ENCODE measurements around the gene PLA2G3.

Gene PLA2G3

DNA sequence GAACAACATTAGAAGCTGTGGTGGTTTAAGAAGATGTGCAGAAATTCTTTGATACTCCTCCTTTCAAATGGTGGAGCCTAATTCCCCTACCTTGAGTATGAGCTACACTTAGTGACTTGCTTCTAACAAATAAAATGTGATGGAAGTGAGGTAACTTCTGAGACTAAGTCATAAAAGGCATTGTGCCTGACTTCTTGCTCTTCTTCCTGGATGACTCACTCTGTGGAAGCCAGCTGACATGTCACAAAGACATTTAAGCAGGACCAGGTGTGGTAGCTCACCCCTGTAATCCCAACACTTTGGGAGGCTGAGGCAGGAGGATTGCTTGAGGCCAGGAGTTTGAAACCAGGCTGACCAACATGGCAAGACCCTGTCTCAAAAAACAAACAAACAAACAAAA lies 3.9 kb upstream of the PLA2G3 start:
- no peak for FAIRE-seq

DNA sequence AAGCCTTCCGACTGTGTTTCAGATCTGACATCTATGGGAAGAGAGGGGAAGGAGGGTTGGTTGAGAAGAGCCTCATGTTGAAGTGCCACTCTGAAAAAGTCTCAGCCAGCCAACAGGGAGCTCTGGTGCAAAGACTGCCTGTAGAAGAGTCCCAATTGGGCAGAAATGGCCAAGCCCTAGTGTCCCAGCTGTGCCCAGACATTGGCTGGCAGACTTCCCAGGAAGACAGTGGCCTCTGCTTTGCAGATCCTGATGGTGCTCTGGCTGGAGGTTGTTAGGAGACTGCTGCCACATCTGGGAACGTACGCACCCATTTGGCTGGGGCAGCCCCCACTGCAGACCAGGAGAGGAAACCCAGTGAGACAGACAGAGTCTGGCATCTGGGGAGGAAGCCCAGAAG lies 3.2 kb upstream of the PLA2G3 start:
- no peak for FAIRE-seq

DNA sequence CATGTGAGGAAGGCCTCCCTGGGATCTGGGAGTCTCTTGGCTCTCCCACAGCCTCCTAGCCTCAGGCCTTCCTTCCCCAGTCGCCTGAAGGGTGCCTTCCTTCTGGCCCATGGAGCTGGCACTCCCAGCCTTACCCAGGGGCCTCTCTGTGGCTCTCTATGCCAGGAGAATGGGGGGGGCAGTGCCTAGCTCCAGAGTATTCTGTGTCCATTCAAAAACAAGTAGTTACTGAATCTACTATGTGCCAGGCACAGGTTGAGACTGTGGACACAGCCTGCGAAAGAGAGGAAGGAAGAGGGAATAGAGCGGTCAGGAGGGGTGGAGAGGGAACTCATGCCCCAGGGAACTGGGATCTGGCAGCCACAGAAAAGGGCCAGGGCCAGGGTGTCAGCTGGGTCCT lies 2.7 kb upstream of the PLA2G3 start:
- no peak for FAIRE-seq

DNA sequence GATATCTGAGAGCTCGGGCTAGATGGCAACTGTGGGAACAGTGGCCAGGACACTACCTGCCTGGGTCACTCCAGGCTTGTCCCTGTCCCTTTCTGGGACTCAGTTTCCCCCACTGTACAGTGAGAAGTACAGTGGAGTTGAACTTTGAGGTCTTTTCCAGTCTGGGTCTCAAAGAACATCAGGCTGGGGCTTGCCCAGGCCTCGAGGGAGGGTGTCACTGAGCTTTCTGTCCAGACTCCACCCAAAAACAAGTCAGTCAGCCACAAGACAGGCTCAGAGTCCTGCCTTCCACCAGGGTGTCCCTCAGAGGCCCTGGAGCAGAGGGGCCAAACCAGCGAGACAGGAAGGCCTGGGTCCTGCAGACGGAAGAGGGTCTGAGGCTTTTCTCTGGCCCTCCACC lies 2.0 kb upstream of the PLA2G3 start:
- no peak for FAIRE-seq

DNA sequence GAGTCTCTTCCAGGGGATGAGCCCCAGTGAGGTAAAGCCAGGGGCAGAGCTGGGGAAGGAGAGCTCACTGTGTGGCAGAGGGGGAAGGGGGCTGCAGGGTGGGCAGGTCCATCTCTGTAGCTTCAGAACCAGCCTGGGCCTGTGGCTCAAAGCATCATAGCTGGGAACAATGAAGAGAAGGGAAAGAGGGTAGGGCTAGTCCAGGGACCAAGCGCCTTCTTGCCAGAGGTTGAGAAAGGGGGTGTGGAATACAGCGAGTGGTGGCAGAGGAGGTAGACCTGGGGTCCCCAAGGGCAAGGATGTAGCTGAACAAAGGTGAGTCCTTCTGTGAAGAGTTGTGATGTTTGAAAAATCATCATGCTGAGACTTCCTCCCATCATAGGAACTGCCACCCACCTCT lies 1.2 kb upstream of the PLA2G3 start:
- FAIRE-seq = no peak

DNA sequence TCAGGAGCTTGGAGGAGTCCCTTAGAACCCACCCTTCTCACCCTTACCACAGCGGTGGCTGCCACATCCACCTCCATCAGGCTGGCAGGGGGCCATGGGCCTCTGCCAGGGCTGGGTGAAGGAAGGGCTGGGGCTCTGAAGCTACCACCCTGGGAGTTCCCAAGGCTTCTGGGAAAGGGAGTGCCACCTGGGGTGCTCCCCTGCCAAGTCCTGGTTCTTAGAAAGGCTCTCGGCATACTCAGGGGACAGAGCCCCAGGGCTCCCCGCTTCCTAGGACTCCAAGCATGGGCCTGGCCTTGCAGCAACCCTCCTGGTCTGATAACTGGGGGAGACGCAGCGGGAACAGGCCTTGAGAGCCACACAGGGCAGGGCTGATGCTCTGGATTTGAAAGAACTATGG lies 438 bp upstream of the PLA2G3 start:
- no peak for FAIRE-seq

DNA sequence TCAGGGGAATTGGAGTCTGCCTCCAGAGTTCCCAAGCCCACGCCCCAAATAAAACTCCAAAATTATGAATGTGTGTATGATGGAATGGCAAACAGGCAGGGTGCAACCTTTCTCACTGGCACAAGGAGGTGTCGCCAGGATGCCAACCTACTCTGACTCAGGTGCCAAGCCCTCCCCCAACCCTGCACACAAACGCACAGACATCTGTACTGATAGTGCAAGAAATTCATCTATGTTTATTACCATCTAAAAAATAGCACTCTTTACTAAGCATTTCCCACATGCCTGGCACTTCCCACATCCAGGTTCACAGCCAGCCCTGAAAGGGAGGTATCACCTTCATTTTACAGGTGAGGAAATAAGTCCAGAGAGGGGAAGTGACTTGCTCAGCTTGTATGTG lies 1.2 kb downstream of the PLA2G3 start:
- FAIRE-seq = no peak

DNA sequence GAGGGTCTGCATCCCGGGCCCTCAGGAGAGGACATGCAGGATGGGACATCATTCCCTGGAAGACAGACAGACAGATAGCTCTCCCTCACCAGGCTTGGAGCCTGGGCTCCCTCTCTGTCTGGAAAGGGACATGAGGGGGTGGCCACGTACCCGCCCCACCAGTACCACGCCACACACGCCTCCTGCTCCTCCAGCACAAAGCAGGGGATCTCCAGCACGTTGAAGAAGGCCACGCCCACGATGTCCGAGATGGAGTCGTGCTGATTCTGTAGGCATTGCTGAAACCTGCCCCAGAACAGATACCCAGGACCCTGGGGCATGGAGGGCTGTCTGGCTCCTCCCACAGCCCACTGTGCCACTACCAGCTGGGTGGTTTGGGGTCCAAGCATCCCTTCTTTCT lies 2.2 kb downstream of the PLA2G3 start:
- no peak for FAIRE-seq

DNA sequence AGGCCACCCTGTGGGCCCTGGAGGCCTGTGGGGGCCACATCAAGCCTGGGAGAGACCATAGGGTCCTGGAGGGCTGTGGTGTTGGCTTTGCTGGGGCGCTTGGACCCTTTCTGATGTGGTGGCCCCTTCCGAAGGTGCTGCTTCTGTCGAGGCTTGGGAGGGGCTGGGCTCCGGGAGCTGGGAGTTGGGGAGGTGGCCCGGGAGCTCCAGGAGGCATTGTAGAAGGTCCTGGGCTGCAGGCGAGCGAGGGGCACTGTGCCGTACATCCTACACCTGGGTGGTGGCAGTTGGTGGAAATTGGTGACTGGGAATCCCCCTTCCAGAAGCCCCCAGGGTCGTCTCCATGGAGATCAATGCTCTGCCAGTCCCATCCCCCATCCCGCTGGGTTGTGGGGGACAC lies 2.6 kb downstream of the PLA2G3 start:
- no peak for FAIRE-seq

DNA sequence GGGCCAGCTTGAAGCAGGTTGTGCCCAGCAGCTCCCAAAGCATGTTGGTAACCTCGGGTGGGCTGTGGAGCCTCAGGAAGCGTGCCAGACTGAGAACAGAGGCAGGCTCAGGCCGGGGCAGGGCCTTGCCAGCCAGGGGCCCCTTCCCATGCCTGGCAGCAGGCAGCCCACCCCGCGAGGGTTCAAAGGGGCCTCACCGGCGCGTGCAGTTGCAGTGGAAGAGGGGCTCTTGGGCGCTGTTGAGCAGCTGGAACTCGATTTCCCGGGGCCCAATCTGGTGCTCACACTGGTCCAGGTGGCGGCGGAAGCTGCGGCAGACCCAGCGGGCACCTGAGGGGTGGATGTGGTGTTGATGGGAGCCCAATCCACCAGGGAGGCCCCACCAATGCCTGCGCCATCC lies 3.6 kb downstream of the PLA2G3 start:
- no peak for FAIRE-seq

DNA sequence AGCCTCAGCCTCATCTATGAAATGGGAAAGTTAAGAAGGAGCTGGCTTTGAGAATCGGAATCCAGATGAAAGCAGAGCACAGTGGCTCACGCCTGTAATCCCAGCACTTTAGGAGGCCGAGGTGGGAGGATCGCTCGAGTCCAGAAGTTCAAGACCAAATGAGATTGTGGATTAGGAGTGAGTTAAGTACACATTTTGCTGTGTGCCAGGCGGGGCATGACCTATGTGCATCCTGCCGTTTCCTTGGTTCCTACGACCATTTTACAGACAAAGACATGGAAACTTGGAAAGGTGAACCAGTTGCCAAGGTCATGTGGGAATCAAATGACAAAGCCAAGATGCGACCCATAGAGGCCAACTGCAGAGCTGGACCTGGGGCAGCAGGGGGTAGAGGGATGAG lies 4.2 kb downstream of the PLA2G3 start:
- no peak for FAIRE-seq

DNA sequence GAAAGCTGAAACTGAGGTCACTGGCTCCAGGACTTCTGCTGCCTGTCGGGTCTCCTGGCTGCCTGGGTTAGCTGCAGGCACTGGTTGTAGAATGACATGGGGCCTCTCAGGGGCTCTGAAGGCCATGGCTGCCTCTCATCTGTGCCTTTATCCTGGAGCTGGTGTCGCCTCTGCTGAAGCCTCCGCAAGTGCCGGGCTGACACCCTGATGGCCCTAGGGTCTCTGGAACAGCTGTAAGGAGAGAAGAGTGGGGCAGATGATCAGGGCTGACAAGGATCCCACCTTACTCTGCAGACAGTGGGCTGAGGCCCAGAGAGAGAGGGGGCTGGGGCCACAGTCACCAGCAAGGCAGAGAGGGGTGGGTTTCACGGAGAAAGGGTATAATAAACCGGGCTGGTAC lies 4.6 kb downstream of the PLA2G3 start:
- no peak for FAIRE-seq

DNA sequence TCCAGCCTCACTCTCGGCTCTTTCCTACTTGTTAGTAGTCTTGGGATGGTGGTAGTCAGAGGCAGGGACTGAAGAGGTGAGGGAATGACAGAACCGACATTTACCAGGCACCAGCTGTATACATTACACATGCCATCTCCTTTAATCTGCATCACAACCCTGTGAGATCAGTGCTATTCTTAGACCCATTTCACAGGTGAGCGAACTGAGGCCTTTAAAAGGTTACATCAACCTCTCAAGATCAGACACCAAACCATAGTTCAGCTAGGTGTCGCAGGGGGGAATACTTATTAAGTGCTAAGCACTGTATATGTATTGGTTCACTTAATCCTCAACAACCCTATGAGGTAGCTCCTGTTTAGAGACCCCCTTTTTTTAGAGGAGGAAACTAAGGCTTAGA lies 5.6 kb downstream of the PLA2G3 start:
- no peak for FAIRE-seq

DNA sequence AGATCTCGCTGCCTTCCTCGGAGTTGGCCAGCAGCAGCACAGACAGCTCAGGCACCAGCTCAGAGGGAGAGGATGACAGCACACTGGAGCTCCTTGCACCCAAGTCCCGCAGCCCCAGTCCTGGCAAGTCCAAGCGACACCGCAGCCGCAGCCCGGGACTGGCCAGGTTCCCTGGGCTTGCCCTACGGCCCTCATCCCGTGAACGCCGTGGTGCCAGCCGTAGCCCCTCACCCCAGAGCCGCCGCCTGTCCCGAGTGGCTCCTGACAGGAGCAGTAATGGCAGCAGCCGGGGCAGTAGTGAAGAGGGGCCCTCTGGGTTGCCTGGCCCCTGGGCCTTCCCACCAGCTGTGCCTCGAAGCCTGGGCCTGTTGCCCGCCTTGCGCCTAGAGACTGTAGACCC lies 6.4 kb downstream of the PLA2G3 start:
- FAIRE-seq = no peak

DNA sequence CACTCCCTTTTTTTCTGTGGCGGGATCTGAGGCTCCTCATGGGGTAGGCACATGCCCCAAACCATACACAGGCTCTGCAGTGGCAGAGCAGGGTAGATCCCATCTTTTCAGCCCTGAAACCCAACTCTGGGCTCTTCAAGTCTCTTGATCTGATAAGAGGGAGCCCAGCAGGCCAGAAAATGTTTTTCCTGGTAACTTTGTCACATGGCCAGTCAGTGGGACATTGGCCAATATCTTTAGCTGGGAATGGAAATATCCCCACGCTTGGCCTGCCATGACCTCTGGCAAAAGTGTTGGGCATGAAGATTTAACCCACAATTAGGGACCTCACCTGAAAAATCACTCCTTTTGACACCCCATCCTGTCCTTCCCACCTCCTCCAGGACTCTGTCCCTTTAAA lies 9.4 kb downstream of the PLA2G3 start:
- FAIRE-seq = no peak

DNA sequence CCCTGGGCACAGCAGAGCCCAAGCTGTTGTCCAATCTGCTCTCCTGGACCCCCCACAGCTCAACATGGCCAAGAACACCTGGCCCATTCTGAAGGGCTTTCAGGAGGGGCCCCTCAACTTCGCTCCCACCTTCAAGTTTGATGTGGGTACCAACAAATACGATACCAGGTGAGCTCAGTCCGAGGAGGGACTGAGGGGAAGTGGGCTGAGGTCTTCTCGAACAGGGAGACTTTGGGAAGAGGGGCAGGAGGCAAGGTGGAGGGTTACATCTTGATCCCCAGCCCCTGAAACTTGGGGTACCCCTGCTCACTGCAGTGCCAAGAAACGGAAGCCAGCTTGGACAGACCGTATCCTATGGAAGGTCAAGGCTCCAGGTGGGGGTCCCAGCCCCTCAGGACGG lies 12.2 kb downstream of the PLA2G3 start:
- FAIRE-seq = no peak

DNA sequence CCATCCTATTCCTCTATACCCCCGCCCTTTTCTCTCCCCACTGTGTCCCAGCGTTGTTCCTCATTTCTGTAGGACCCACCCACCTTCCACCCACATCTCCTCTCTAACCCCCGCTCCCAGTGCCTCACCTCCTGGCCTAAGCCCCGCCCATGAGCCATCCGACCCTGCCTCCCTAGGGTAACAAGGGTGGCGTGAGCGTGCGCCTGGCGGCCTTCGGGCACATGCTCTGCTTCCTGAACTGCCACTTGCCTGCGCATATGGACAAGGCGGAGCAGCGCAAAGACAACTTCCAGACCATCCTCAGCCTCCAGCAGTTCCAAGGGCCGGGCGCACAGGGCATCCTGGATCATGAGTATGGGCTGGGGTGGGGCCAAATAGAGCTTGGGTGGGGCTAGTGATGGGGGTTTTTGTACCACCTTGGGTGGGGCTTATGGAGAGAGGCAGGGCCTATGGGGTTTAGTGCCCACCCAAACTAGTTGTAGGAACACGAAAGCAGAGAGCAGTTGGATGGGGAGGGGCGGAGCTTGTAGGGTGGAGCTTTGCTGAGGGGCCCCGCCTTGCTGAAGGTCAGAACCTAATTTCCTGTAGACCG lies 13.0 kb downstream of the PLA2G3 start:
- no peak for FAIRE-seq

DNA sequence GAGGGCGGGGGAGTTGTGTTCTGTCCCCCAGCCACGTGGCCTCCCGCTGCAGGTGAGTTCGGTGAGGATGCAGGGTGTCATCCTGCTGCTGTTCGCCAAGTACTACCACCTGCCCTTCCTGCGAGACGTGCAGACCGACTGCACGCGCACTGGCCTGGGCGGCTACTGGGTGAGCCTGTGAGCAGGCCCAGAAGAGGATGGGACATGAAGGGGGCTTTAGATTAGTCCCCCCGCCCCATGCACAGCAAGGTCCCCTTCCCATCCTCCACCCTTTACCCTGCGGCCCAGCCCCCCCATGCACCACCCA lies 13.5 kb downstream of the PLA2G3 start:
- FAIRE-seq = no peak

DNA sequence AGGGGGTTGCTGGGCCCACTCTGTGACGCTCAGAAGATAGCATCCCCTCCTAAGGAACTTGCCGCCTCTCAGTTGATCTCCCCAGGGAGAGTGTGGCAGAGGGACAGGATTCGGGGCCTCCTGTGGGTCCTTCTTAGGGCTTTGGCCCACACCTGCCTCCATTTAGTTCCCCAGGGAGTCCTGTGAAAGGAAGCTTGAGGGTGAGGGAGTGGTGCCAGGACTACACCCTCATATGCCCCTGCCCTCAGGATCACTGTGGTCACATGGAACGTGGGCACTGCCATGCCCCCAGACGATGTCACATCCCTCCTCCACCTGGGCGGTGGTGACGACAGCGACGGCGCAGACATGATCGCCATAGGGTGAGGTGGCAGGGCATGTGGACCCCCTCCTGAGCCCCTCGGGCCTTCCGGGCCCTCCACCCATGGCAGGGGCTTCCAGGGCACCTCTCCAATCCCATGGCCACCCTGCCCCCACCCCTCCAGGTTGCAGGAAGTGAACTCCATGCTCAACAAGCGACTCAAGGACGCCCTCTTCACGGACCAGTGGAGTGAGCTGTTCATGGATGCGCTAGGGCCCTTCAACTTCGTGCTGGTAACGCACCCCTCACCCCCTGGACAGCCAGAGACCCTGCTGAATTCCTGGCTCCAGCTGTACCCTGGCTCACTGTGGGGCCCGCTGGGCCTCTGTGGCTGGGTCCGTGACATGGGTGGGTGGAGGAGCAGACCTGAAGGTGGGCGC lies 14.0 kb downstream of the PLA2G3 start:
- FAIRE-seq = no peak

DNA sequence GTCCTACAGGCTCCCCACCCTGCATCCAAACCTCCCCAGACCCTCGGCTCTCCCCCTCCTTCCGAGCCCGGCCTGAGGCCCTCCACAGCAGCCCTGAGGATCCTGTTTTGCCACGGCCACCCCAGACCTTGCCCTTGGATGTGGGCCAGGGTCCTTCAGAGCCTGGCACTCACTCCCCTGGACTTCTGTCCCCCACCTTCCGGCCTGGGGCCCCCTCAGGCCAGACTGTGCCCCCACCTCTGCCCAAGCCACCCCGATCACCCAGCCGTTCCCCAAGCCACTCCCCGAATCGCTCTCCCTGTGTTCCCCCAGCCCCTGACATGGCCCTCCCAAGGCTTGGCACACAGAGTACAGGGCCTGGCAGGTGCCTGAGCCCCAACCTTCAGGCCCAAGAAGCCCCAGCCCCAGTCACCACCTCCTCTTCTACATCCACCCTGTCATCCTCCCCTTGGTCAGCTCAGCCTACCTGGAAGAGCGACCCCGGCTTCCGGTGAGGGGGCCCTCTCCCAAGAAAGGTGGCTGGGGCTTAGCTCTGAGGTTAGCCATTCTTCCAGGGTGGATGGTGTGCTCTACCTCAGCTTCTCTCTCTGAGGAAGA lies 14.7 kb downstream of the PLA2G3 start:
- no peak for FAIRE-seq

DNA sequence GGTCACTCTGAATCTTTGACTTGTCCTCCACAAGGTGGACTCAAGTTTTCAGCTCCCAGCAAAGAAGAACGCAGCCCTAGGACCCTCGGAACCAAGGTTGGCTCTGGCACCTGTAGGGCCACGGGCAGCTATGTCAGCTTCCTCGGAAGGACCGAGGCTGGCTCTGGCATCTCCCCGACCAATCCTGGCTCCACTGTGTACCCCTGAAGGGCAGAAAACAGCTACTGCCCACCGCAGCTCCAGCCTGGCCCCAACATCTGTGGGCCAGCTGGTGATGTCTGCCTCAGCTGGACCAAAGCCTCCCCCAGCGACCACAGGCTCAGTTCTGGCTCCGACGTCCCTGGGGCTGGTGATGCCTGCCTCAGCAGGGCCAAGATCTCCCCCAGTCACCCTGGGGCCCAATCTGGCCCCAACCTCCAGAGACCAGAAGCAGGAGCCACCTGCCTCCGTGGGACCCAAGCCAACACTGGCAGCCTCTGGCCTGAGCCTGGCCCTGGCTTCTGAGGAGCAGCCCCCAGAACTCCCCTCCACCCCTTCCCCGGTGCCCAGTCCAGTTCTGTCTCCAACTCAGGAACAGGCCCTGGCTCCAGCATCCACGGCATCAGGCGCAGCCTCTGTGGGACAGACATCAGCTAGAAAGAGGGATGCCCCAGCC lies 15.4 kb downstream of the PLA2G3 start:
- no peak for FAIRE-seq

DNA sequence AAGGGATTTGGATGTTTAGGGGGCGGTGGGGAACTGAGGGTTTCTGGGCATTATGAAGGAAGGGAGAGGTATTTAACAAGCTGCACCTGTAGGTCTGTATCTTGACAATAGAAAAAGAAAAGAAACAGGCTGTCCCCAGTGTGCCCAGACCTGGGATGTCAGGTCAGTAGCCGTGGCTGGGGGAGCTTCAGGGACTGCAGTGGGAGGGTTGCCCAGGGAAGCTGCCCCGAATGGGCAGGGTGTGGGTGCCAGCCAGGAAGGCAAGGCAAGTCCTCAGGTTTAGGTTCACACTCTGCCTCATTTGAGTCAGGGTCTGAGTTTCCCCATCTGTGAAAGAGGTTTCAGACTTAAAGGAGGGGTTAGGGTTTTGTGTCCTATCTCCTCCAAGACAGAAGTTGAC lies 16.0 kb downstream of the PLA2G3 start:
- FAIRE-seq = no peak

DNA sequence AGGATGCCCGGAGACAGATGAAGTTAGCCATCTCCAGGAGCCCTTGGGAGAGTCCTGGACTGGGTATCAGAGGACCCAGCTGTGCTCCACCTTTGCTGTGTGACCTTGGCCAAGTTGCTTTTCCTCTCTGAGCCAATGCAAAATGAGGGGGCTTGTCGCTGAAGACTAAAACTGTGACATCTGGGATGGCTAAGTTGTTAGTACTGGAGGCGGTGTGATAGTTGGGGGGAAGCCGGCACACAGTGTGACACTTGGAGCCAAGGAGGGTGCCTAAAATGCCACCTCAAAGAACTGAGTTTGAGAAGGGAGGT lies 17.1 kb downstream of the PLA2G3 start:
- no peak for FAIRE-seq

DNA sequence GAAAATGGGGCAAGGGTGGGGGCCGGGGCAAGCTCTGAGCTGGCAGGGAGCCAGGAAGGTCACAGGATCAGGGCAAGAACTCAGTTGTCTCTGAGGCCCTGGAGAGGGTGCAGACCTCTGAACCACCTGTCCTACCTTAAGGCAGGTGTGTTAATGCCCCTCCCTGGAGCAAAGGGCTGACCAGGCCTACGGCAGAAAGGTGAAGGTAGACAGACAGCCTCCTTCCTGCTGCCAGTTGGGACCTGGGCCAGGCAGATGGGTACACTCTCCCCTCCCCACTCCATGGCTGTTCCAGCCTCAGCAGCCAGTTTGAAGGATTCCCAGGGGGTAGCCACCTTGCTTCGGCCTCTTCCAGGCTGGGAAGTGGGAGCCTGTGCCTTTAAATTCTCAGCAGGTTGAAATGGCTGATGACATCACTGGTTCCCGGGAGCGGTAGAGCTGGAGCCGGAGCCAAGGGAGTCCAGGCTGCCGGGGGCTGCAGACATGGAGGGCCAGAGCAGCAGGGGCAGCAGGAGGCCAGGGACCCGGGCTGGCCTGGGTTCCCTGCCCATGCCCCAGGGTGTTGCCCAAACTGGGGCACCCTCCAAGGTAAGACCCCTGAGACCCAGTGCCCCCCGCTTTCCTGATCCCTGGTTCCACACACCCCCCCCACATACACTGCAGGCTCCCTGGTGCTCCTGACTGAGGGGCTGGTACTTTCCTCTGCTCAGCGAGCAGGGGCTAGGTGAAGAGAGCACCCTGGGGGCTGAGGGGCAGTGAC lies 17.6 kb downstream of the PLA2G3 start, which contains the start of gene INPP5J:
Gene INPP5J, plus strand, starts transcription at position 435 of the 760 bp plus-strand sequence. Its CDS starts 49 bp downstream, at position 484.
- FAIRE-seq = no peak
